ENCODE data around the gene B4GALT1. TPM values are rescaled to one million over a fixed set of nuclear protein-coding genes. Genes with fewer than 3 reads are reported as not detected.

B4GALT1 gene
- total RNA-seq, 4 donors from 2014 or later = 45.1 to 68.7 (median 53.5) TPM

DNA sequence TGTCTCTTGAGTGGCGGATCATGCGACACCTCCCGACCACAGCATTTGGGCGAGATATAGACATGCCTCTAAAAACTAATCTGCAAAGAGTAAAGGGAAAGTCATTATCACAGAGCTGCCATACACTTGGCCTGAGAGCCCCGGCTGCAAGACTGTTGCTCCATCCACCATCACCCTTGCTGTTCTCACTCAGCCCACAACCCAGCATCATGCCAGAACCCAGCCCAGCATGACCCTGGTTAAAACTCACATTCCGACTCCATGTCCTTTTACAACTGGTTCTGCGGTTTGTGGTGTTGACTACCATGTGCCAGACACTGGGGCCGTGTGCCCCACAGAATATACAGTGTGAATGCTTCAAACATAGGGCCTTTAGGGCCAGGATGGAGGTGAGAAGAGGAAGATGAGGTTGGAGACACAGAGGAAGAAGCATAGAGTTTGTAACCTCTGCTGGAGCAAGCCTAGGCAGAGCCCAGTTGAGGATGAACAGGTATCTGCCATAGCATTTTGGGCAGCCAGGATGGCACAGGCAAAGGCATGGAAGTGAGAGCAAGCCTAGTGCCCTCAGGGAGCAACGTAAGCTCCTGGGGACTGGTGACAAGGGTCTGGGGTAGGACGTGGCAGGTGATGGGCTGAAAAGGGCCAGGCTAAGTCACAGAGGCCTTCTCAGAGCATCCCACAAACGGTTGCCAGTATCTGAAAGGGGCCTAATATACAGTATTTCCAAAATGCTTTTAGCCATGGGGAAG lies 53.2 kb downstream of the B4GALT1 start:
- 91% methylated on average over 11 of the region's 11 CpGs for WGBS
- no peak for DNase-seq (ENCODE audit: low spot score in 2 of 2)
- Histone ChIP-seq H3K36me3 (peaks cover 43% of the 10 kb centered on the region), H3K27ac (no peak overlapping the region), H3K4me3 (no peak overlapping the region), H3K27me3 (no peaks in the 10 kb centered on the region), H3K9me3 (no peaks in the 10 kb centered on the region), H3K4me1 (peaks cover 16% of the 10 kb centered on the region)
- TF ChIP-seq CTCF (IDR thresholded peaks at IDR 0.05) = no peak

- 81% methylated on average over 4 of the region's 4 CpGs for WGBS
- no peak for DNase-seq (ENCODE audit: low spot score in 2 of 2)
Measured at GRCh38 chr9:33112094-33112493, 55.0 kb downstream of the B4GALT1 start.

GRCh38 chr9:33111631-33112030 lies 55.5 kb downstream of the B4GALT1 start:
- H3K36me3 ChIP-seq = peaks cover 41% of the 10 kb centered on the region
- H3K4me1 ChIP-seq = peaks cover 17% of the 10 kb centered on the region
- H3K27ac ChIP-seq = no peak overlapping the region
- no peaks in the 10 kb centered on the region for H3K27me3 ChIP-seq
- DNase-seq (ENCODE audit: low spot score in 2 of 2) = no peak
- 92% methylated on average over 5 of the region's 5 CpGs for WGBS
- TF ChIP-seq EP300 (IDR thresholded peaks at IDR 0.05) (no peak), CTCF (IDR thresholded peaks at IDR 0.05) (no peak), POLR2A (IDR thresholded peaks at IDR 0.05) (no peak), POLR2AphosphoS5 (IDR thresholded peaks at IDR 0.05) (no peak)
- no peaks in the 10 kb centered on the region for H3K9me3 ChIP-seq
- H3K4me3 ChIP-seq = no peak overlapping the region

More at GRCh38 chr9:33112094-33112493, 55.0 kb downstream of the B4GALT1 start:
- H3K27me3 ChIP-seq = no peaks in the 10 kb centered on the region
- no peak overlapping the region for H3K4me3 ChIP-seq
- TF ChIP-seq CTCF (IDR thresholded peaks at IDR 0.05) (no peak), POLR2AphosphoS5 (IDR thresholded peaks at IDR 0.05) (no peak), EP300 (IDR thresholded peaks at IDR 0.05) (no peak), POLR2A (IDR thresholded peaks at IDR 0.05) (no peak)
- peaks cover 41% of the 10 kb centered on the region for H3K36me3 ChIP-seq
- H3K27ac ChIP-seq = no peak overlapping the region
- peaks cover 17% of the 10 kb centered on the region for H3K4me1 ChIP-seq
- no peaks in the 10 kb centered on the region for H3K9me3 ChIP-seq

GRCh38 chr9:33110686-33111085 lies 56.5 kb downstream of the B4GALT1 start:
- peaks cover 41% of the 10 kb centered on the region for H3K36me3 ChIP-seq
- no peak overlapping the region for H3K27ac ChIP-seq
- WGBS = 97% methylated on average over 5 of the region's 5 CpGs
- H3K9me3 ChIP-seq = no peaks in the 10 kb centered on the region
- no peak overlapping the region for H3K4me3 ChIP-seq
- DNase-seq (ENCODE audit: low spot score in 2 of 2) = no peak
- H3K27me3 ChIP-seq = no peaks in the 10 kb centered on the region
- TF ChIP-seq POLR2A (IDR thresholded peaks at IDR 0.05) (no peak), POLR2AphosphoS5 (IDR thresholded peaks at IDR 0.05) (no peak), CTCF (IDR thresholded peaks at IDR 0.05) (no peak), EP300 (IDR thresholded peaks at IDR 0.05) (no peak)
- peaks cover 20% of the 10 kb centered on the region for H3K4me1 ChIP-seq

DNA sequence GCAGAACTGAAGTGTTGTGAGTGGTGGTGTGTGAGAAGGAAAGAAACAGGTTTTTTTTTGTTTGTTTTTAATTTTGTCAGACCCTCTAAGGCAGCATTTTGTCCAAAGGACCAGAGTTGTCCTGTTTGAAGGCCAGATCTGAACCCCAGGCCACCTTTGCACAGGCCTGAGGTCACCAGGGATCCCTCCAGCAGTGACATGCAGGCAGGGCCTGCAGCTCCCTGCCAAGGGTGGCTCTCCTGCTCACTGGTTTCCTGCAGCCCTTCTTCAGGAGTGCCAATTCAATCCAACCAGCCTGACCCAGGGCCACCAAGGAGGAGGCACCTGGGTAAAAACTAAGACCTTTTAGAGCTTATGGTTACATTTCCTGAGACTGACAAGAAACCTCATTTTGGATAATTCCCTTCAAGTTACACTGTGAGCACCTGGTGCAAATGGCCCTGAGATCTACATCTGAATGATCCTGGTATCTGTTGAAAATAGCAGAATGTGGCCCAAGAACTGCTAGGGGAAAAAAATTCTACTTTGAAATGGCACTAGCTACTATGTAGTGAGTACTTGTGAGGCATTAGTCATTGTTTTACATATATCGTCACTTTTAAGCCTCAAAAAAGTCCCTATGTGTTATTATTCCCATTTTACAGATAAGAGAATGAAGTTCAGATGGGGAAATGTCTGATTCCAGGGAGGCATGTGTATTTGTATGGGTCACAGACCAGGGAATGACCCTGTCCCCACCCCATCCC lies 57.1 kb downstream of the B4GALT1 start:
- TF ChIP-seq POLR2A (IDR thresholded peaks at IDR 0.05) = no peak
- no peak for TF ChIP-seq EP300 (IDR thresholded peaks at IDR 0.05)
- TF ChIP-seq POLR2AphosphoS5 (IDR thresholded peaks at IDR 0.05) = no peak
- TF ChIP-seq CTCF (IDR thresholded peaks at IDR 0.05) = no peak
- no peaks in the 10 kb centered on the region for H3K27me3 ChIP-seq
- H3K27ac ChIP-seq = no peak overlapping the region
- H3K4me1 ChIP-seq = peaks cover 20% of the 10 kb centered on the region
- 87% methylated on average over 1 of the region's 1 CpG for WGBS
- no peak for DNase-seq (ENCODE audit: low spot score in 2 of 2)
- H3K9me3 ChIP-seq = no peaks in the 10 kb centered on the region
- no peak overlapping the region for H3K4me3 ChIP-seq
- H3K36me3 ChIP-seq = peaks cover 40% of the 10 kb centered on the region
